Left kidney (tissue), 2 donors: ENCODE data around the gene EYA4. TPM values are rescaled to one million over a fixed set of nuclear protein-coding genes. Genes with fewer than 3 reads are reported as not detected.
A peak's percentile ranks its signal among the peaks of the same experiment; 100 is the strongest.

Source experiments
- DNase-seq: peaks from one replicate; pipeline ENCODE4 v3.0.0-alpha.2; 2013
- polyA plus RNA-seq: library from polyadenylated mRNA; unstranded; fragments of 120-200 nt; gene quantifications from one replicate; pipeline ENCODE4 v1.2.1, GENCODE V29; 2013; ENCODE audit not compliant: insufficient read length

The EYA4 gene
- polyA plus RNA-seq, 1 donor, result 15.3 TPM

DNA sequence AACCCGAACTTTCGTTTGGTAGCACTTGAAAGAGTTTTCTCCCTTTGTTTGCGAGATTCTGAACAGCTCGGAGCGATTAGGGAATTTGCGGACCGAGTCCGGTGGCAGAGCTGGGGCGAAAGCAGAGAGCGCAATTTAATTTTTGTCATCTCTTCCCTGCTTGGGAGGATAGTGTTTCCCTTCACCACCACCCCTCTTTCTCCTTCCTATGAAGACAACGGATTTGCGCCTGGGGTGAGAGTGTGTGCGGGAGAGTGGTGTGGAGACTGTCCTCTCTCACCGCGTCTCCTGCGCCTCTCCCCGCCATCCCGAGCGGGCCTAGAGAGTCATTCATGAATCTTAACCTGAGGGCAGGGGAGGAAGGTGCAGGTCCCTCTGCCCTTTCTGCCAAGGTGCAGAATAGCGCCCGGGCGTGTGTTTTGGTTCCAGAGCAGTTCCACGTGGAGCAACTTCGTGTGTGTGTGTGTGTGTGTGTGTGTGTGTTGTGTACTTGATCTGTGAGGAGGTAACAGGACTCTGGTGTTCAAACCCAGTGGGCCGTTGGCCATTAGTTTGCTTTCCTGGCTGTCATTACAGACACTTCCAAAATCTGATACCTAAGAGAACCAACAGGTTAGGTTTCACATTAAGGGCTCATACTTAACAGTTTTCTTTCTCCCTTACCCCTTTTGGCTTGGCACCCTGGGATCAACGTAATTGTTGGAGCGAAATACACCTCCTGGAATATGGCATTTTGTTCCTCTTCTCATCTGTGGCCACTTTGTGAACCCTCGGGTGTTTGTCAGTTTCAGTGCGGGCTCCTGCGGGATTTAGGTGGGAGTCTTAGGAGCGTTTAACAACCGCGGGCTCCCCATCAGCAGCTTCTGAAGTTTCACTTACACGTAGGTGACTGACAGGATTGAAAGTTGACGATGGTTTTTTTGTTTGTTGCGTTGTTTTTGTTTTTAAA is 1.8 kb downstream of the EYA4 start:
- DNase-seq, result peak; percentile 50

DNA sequence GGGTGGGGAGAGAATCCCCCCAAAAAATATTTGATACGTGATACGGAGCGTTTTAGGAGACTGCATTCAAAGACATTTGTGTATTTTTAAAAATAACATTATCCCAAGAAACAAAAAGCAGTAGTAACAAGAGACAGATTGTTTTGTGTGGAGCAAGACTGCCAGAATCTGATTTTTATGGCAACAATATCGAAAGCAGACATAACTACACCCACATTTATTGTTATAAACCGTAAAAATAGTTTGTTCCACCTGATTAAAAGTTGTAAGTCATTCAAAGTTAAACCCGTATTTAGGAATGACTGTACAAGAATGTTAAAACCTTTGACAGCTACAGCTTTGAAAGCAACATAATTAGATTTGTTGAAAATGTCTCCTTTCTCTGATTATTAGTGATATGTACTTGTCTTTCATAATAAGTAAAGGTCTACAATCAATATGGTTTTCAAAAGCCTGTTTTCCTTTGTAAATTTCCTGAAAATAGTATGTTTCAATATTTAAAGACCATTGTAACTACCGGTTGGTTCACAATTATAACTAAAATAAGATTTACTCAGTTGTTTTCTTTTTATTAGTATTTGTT is 2.7 kb downstream of the EYA4 start:
- peak; percentile 21 for DNase-seq

DNA sequence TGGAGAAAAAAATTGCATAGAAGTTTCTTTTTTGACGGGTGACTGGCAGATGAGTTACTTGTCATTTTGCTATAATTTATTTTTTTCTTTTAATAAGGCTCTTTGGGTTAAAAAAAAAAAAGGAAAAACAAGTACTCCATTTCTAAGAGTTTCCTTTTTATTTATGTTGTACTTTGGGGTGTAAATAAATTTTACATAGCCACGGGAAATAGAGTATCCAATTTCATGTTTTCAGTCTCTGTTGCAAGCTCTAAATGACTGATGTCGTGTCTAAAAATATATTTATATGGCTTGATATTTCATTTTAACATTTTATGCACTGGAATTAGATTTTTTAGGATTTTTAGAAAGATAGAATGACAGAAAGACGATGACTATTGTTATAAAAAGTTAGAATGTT is 3.4 kb downstream of the EYA4 start:
- DNase-seq, result peak; percentile 6

DNA sequence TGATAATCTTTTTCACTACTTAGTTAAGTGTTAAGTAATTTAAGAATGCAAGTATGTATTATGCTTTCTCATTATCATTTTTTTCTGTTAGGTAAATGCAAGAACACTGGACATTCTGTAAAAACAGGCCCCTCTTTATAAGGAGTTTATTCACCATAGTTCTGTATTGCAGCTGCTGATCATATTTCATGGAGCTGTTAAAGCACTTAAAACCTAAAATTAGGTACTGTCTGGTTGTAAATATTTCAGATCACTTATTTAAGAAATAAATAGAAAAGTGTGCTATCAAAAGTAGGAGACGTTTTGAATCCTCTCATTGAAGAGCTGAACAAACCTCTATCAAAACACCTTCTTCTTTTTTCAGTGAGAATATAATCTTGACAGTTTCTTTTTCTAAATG is 3.9 kb downstream of the EYA4 start:
- peak; percentile 5 for DNase-seq

DNA sequence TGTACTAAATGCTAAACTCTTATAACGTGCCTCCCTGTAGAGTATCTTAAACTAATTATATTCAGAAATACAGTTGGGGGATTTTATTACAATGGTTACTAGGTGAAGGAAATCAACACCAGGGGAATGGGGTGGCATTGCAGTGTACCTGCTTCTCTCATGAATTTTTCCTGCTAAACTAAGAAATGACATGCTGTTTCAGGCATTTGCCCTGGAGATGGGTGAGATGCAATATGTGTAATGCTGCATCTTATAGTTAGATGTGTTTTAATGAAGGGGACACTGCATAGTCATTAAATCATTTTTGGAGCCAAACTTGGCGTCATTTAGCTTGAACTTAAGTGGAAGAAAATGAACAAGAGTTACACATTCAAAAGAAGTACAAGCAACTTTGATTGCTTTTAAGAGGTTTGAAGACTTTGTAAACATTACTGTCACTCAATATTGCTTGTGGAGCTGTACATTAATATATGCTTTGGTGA is 4.3 kb downstream of the EYA4 start:
- DNase-seq, result peak; percentile 7

DNA sequence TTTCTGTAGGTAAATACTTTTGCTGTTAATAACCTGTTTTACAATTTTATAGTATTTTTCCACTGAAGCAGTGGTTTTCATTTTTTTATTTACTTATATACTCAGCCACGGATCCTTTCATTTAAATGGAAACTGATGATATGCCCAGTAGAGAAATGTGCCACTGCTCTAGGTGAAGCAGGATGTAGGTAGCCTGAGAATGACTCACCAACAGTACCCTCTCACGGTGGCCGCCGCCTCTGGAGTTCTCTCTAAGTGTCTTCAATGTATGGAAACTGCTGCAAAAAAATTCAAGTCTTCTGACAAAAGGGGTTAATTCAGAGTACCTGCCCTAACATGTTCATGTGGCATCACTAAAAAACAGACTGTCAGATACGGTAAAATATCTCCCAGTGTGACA is 6.4 kb downstream of the EYA4 start:
- DNase-seq, result no peak

DNA sequence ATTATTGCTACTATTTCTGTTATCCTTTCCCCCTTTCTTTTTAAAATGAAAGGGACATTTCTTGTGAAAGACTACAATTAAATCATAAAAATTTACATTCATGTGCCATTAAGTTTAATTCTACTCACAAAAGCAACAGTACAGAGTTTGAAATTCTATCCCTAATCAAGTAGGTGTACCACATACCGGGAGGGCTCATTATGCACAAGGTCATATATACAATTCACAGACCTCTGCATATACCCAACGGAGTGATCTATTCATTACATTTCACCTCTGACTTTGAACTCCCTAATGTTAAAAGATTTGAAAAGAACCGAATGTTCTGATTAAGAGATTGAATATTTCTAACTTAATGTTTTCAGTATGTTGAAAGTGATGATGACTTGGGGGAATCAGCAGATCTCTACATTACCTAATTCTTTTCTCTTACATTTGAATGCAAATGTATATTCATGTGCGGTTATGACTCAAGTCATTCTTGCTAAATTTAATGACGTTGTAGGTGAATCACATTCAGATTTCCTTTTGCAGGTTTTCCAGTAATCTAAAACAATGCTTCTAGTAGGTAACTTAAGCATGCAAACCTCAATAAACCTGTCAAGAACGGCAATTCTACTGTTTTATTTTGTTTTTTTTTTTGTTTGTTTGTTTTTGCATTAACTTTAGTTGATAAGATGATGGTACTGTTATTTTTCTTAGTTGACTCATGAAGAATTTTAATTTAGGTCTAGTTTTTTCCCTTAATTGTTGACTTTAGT is 7.3 kb downstream of the EYA4 start:
- DNase-seq, result no peak

DNA sequence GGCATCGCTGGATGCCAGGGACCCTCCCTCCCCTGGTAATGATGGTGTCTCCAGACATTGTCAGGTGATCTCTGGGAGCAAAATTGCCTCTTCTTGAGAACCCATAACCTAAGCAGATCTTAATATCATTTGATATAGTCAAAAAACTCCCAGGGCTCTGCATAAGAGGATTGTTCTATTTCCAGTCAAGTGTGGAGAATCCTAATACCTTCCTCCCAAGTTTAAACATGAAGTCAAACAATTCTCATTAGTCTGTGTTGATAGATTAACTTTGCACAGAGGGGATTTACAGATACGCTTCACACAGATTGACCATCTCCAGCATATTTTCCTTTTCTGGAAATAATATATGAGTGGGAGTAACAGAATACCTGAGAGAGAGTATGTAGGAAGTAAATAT is 10.5 kb downstream of the EYA4 start:
- DNase-seq, result no peak

DNA sequence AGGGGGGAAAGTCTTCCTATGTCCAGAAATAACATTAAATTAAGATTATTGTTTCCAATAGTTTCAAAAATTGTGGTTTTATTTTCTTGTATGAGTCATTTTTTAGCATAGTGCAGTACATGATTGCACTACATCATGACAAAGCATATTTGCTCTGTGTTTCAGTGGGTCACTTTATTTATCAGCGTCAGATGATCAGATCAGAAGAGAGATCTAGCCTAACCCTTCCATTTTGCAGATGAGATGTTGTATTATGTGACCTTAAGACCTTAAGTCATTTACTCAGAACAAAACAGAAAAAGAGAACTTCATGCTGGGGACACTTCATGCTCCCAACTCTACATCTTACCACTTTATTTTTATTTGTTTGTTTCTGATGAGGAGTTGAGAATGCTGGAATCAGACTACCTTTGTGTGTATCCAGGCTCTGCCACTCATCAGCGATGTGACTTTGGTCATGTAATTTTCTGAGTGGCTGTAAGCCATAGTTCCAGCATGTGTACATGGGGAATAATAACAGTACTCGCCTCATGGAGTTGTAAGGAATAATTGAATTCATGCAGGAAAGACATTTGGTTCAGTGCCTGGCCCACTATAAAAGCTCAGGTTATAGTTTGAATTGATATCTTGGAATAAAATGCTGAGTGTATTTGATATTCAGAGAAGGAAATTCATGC is 13.5 kb downstream of the EYA4 start:
- no peak for DNase-seq

DNA sequence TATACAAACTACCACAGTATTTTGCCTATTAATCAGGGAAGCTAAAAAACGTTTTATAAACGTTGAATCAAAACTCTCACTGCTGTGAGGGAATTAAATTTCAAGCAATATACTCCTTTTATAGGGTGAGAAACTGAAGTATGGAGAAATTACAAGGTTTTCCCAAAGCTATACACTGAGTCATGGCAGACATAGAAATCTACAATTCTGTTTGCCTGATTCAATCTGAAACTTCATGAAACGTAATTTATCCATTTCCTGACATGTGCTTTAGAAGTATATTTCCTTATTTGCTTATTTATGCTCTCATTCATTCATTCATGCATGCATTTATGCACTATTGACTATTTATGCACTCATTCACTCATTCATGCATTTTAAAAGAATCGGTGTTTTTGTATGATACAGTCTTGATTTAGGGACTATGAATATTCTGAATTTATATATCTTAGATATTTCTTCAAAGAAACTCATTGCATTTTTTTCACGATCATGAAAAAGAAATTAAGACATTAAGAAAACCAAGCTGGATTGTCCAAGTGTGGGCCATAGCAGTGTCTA is 16.5 kb downstream of the EYA4 start:
- no peak for DNase-seq

DNA sequence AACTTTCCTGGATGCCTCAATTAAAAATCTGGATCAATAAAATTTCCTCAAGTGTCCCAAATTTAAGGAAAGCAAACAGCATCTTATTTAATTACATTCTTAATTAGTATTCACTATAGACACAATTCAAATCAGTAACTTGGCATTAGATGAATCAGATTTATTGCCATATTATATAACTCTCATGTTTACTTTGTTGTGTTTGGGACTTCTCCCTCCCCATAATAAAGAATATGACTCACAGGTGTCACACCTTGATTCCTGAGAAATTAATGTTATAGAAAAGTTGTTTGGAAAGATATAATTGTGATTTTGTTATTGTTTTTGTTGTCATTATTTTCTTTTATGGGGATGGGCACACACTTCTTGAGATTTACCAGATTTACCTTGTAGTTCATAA is 18.4 kb downstream of the EYA4 start:
- no peak for DNase-seq

DNA sequence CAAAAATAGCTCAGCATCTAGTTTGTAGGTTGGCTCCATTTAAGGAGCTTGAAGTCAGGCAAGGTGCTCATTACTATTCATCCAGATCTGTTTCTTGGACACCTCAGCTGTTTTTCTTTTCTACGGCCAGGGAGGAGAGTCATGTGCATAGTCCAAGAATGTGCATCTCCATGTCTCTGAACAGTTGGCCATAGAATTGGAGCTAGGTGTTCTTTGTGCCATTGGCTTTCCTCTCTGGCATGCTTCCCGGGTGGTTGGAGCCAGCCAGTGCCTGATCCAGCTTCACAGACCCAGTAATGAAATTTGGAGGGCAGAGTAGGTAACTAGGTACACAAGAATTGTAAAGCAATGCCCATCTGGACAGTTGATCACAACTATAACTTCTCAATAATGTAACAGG is 21.6 kb downstream of the EYA4 start:
- DNase-seq, result no peak

DNA sequence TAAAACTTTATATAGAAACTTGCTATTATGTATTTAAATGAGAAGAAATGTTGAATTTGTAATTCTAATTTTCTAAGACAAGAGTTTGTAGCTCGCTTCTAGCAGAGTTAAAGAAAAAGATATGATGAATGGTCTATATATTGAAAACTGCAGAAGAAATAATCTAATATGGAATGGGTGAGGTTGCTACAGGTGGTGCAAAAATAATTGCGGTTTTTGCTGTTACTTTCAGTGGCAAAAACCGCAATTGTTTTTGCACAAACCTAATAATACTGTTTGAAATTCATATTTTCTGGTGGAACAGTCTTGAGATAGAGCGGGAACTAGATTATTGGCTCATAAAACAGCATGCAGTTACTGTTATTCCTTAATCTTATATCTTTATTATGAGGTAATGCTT is 23.9 kb downstream of the EYA4 start:
- no peak for DNase-seq

DNA sequence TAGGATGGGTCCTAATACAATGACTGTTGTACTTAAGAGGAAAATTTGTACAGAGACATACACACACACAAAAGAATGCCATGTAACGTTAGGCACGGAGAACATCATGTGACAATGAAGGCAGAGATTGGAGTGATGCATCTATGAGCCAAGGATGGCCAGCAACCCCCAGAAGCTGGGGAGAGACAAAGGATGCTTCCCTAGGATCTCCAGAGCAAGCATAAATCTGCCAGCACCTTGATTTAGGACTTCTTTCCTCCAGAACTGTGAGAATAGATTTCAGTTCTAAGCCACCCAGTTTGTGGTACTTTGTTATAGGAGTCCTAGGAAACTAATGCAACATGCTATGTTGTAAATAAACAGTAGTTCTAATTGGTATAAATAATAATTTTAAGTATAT is 25.0 kb downstream of the EYA4 start:
- DNase-seq, result no peak

DNA sequence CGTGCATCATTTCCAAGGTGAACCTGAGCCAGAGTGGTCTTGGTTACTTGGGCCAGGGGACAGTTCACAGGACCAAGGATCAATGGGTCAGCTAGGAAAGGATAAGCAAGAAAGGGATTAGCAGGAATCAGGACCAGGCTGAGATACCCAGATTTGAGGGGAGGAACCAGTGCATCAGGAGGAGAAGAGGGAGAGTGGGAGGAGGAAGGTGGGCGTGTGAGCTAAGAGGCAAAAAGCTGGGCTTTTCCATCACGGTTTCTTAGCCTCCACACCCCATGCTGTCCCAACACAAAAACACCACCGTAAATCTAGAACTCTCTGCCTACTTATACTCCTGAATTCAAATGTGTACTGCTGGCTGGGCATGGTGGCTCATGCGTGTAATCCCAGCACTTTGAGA is 27.5 kb downstream of the EYA4 start:
- no peak for DNase-seq

DNA sequence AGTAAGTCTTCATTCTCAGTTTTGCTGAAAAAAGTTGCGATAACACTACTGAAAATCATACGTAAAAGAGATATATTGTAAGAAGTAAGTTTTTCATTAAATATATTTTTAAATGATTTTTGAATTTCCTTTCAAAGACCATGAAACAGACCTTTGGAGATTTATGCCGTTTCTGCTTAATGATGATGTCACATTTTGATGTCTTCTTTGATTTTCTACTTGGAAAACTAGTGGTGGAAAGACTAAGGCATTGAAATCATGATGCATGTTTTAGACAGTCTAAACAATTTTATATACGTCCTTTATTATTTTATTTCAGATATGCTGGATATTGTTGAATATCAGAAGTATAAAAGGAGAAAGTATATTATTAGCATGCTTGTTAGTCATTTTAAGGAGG is 33.7 kb downstream of the EYA4 start:
- DNase-seq, result no peak

DNA sequence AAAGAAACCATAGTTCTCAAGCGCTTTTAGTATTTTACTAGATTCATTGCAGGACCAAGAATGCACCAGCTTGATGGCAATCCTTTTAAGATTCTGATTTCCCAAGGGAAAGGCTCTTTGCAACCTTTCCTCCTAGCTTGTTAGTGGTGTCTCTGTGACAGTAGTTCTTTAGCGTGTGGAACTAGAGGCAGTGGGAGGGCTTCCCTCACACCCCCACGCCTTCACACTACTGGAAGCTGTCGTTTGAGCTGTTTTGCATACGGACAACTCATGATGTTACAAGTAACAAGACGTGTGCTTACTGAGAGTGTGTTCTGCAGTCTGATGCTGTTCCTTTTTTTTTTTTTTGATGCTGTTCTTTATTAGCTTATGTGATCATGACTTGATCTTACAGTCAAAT is 34.1 kb downstream of the EYA4 start:
- no peak for DNase-seq

DNA sequence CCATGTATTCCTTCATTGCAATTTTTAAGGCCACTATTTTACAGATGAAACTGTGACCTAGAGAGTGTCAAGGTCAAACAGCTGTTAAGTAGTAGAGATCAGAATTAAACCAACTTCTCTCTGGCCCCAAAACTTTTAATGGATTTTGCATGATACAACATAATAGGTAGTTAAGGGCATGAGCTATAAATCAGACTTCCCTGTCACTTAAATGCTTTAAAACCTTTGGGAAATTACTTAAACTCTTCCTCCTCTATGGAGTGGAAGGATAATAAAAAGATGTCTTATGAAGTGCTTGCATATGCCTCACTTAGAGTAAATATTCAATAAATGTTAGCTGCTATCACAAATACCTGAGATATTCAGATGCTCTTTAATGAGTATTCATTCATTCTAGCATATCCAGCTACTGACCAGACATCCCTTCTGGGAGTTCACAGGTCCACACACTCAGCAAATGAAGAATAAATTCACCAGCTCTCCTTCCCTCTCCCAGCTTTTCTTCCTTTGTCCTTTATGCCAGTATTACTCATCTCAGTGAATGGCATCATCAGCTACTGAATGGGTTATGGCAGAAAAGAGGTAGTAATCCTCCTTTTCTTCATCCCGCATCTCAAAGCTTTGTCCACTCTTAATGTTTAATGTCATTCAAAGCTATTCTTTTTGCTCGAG is 36.2 kb downstream of the EYA4 start:
- no peak for DNase-seq

DNA sequence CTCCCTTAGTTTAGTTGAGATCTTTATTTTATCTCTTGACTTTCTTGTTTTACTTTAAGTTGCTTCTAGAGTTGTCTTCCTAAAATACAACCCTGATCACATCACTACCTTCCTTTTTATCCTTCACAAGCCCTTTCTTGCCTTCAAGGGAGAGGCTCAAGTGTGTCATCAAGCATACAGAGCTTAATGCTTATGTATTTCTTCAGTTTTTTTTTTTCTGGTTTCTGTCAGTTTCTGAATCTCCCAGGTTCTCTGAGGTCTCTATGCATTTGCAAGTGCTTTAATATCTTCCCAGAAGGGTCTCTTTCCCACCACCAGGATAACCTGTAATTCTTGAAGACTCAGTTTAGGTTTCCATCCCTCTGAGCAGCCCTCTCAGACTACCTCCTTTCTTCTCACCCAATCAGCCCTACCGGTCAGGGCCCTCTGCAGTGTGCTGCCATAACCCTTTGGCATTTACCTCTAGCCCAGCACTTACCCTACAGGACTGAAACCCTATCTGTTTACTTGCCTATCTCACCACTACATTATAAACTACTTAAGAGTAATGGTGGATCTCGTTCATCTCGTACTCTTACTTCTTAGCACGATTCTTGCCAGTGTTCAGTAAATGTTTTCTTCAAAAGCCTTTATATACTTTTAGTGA is 36.9 kb downstream of the EYA4 start:
- DNase-seq, result no peak

DNA sequence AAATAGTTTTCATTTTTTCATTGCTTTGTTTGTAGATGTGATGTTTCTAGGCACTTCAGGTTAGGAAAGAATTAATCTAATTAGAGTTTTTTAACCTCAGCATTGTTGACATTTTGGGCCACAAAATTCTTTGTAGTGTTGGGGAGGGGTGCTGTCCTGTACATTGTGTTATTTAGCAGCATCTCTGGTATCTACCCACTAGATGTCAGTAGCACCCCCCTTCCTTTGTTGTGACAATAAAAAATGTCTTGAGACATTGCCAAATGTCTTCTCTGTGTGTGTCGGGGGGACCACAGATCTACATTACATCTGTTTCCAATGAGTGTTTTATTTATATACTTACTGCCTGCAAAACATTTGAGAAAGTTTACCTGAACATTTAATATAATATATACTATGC is 45.6 kb downstream of the EYA4 start:
- DNase-seq, result peak; percentile 18

DNA sequence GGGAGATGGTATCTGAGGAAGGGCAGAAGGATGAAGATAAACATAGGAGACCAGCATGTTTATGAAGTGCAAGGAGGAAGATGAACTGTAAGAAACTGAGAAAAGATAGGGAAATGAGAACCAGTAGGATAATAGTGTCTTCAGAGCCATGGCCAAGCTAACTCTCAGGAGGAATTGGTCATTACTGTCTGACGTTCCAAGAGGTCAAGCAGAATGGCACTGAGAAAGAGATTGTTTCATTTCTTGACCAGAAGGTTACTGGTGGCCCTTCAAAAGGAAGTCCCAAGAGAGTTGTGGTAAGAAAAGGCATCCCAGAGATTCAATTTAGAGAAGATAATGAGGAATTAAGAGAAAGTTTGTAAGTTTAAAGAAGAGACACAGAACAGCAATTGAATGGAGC is 47.5 kb downstream of the EYA4 start:
- no peak for DNase-seq
